ENCODE data around the gene MINPP1. TPM values are rescaled to one million over a fixed set of nuclear protein-coding genes. Genes with fewer than 3 reads are reported as not detected.

MINPP1 gene
- total RNA-seq, 1 experiment from 2014 or later = 25.5 TPM

DNA sequence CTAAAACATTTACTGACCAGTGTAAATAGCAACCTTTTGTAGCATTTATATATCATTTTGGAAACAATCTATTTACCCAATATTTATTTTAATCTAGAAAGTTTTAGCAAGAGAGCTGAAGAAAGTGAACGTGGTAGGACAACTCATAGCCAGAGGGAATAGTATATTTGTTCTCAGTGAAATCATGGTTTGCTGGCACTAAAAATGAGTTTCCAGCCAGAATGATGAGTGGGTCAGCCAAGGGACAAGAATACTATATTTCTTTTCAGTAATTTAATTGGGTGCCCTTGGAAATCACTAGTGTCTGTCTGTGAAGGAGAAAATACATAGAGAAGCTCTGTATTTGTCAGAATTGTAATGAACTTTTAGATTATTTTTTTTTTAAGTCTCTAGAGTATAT is 74.9 kb downstream of the MINPP1 start (continued):
- TF ChIP-seq, protein P1, sequence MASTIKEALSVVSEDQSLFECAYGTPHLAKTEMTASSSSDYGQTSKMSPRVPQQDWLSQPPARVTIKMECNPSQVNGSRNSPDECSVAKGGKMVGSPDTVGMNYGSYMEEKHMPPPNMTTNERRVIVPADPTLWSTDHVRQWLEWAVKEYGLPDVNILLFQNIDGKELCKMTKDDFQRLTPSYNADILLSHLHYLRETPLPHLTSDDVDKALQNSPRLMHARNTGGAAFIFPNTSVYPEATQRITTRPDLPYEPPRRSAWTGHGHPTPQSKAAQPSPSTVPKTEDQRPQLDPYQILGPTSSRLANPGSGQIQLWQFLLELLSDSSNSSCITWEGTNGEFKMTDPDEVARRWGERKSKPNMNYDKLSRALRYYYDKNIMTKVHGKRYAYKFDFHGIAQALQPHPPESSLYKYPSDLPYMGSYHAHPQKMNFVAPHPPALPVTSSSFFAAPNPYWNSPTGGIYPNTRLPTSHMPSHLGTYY (CRISPR knock-in tag; IDR thresholded peaks at IDR 0.05) = no peak

DNA sequence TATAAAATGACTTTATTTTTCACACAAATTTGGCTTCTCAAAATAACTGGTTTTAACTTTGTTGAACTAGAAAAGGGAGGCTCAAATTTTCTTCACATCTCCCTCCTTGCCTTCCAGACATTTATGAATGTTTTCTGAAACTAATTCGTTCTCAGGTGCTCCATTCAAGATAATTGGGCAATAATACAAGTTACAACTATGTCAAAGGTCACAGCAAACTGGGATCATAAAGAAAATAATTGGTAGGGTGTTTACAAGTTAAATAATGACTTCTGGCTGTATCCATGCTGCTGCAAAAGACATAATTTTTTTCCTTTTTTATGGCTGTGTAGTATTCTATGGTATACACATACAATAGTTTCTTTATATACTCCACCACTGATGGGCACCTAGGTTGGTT is 75.3 kb downstream of the MINPP1 start:
- DNase-seq (ENCODE audit: low spot score) (no peak), ATAC-seq (no peak)
- no peak overlapping the region for H3K27ac Mint-ChIP-seq
- ChIA-PET POLR2A (no interaction called here), CTCF (interaction anchor here (0.8 kb wide), 1 partner anchor 76 kb away, joined by 3 read pairs; the partner anchor contains the start of gene MINPP1)
- H3K27me3 Mint-ChIP-seq (ENCODE audit: low read depth) = no peaks in the 10 kb centered on the region
- H3K9me3 Mint-ChIP-seq = peaks cover 8% of the 10 kb centered on the region
- no peaks in the 10 kb centered on the region for H3K36me3 Mint-ChIP-seq
- TF ChIP-seq ZNF416 (CRISPR knock-in tag; IDR thresholded peaks at IDR 0.05) = no peak
- TF ChIP-seq, protein P1 (CRISPR knock-in tag; IDR thresholded peaks at IDR 0.05) = no peak
- TF ChIP-seq NR3C1 (CRISPR knock-in tag; conservative IDR thresholded peaks at IDR 0.05; ENCODE audit: low read depth) = no peak
- TF ChIP-seq, protein P2, sequence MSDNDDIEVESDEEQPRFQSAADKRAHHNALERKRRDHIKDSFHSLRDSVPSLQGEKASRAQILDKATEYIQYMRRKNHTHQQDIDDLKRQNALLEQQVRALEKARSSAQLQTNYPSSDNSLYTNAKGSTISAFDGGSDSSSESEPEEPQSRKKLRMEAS (CRISPR knock-in tag; IDR thresholded peaks at IDR 0.05) = no peak
- TF ChIP-seq NFYB (CRISPR knock-in tag; conservative IDR thresholded peaks at IDR 0.05; ENCODE audit: low read depth) = no peak
- TF ChIP-seq MYBL2 (CRISPR knock-in tag; IDR thresholded peaks at IDR 0.05) = no peak
- TF ChIP-seq RORB (CRISPR knock-in tag; IDR thresholded peaks at IDR 0.05) = no peak
- TF ChIP-seq, protein P3, sequence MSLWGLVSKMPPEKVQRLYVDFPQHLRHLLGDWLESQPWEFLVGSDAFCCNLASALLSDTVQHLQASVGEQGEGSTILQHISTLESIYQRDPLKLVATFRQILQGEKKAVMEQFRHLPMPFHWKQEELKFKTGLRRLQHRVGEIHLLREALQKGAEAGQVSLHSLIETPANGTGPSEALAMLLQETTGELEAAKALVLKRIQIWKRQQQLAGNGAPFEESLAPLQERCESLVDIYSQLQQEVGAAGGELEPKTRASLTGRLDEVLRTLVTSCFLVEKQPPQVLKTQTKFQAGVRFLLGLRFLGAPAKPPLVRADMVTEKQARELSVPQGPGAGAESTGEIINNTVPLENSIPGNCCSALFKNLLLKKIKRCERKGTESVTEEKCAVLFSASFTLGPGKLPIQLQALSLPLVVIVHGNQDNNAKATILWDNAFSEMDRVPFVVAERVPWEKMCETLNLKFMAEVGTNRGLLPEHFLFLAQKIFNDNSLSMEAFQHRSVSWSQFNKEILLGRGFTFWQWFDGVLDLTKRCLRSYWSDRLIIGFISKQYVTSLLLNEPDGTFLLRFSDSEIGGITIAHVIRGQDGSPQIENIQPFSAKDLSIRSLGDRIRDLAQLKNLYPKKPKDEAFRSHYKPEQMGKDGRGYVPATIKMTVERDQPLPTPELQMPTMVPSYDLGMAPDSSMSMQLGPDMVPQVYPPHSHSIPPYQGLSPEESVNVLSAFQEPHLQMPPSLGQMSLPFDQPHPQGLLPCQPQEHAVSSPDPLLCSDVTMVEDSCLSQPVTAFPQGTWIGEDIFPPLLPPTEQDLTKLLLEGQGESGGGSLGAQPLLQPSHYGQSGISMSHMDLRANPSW (CRISPR knock-in tag; conservative IDR thresholded peaks at IDR 0.05; ENCODE audit: low read depth) = no peak
- TF ChIP-seq KAT7 (CRISPR knock-in tag; IDR thresholded peaks at IDR 0.05; ENCODE audit: borderline replicate concordance) = no peak
- no peak for TF ChIP-seq NR1H2 (CRISPR knock-in tag; IDR thresholded peaks at IDR 0.05)
- TF ChIP-seq, protein P4, sequence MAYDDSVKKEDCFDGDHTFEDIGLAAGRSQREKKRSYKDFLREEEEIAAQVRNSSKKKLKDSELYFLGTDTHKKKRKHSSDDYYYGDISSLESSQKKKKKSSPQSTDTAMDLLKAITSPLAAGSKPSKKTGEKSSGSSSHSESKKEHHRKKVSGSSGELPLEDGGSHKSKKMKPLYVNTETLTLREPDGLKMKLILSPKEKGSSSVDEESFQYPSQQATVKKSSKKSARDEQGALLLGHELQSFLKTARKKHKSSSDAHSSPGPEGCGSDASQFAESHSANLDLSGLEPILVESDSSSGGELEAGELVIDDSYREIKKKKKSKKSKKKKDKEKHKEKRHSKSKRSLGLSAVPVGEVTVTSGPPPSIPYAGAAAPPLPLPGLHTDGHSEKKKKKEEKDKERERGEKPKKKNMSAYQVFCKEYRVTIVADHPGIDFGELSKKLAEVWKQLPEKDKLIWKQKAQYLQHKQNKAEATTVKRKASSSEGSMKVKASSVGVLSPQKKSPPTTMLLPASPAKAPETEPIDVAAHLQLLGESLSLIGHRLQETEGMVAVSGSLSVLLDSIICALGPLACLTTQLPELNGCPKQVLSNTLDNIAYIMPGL (CRISPR knock-in tag; IDR thresholded peaks at IDR 0.05) = no peak
- no peak for TF ChIP-seq FOXK1 (CRISPR knock-in tag; IDR thresholded peaks at IDR 0.05)
- TF ChIP-seq, protein P5, sequence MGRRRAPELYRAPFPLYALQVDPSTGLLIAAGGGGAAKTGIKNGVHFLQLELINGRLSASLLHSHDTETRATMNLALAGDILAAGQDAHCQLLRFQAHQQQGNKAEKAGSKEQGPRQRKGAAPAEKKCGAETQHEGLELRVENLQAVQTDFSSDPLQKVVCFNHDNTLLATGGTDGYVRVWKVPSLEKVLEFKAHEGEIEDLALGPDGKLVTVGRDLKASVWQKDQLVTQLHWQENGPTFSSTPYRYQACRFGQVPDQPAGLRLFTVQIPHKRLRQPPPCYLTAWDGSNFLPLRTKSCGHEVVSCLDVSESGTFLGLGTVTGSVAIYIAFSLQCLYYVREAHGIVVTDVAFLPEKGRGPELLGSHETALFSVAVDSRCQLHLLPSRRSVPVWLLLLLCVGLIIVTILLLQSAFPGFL (CRISPR knock-in tag; IDR thresholded peaks at IDR 0.05; ENCODE audit: borderline replicate concordance) = no peak
- peaks cover 8% of the 10 kb centered on the region for H3K4me1 Mint-ChIP-seq
- no peak overlapping the region for H3K4me3 Mint-ChIP-seq

All from WTC11 (cell line).